HG02870 (cell line): ENCODE measurements around the gene DAG1.
A peak's percentile ranks its signal among the peaks of the same experiment; 100 is the strongest.

Experiments
- ATAC-seq: cut with Tn5 transposase; IDR thresholded peaks from one replicate; pipeline ENCODE4 v1.9.1; 2021; ENCODE audit warnings: mild to moderate bottlenecking, moderate library complexity; ENCODE audit not compliant: unreplicated experiment

The DAG1 gene

GRCh38 chr3:49469936-49470713 is at the start of gene DAG1:
DAG1 (plus strand) TSS chr3:49470267; CDS start chr3:49510535, 40,268 bp downstream.
- peak; percentile 78 for ATAC-seq

GRCh38 chr3:49421890-49422378 is 48.1 kb upstream of the DAG1 start:
- no peak for ATAC-seq

GRCh38 chr3:49422379-49423248 is 47.5 kb upstream of the DAG1 start, which contains the start of gene AMT:
AMT (minus strand) TSS chr3:49422473; CDS start chr3:49422450, 23 bp downstream.
- no peak for ATAC-seq

GRCh38 chr3:49424816-49425215 is 45.3 kb upstream of the DAG1 start:
- no peak for ATAC-seq

GRCh38 chr3:49427586-49427985 is 42.5 kb upstream of the DAG1 start:
- no peak for ATAC-seq

GRCh38 chr3:49428752-49429080 is 41.4 kb upstream of the DAG1 start:
- ATAC-seq = no peak

GRCh38 chr3:49434731-49435130 is 35.3 kb upstream of the DAG1 start:
- ATAC-seq = no peak

GRCh38 chr3:49445391-49445790 is 24.7 kb upstream of the DAG1 start:
- no peak for ATAC-seq

GRCh38 chr3:49453621-49454020 is 16.4 kb upstream of the DAG1 start:
- ATAC-seq = no peak

- ATAC-seq = no peak
These were observed 15.6 kb upstream of the DAG1 start for GRCh38 chr3:49454458-49454857.

- no peak for ATAC-seq
These were observed 15.0 kb upstream of the DAG1 start for GRCh38 chr3:49454898-49455681.

- no peak for ATAC-seq
These were observed 13.6 kb upstream of the DAG1 start for GRCh38 chr3:49456466-49456865.

GRCh38 chr3:49460188-49460890 is 9.7 kb upstream of the DAG1 start:
- no peak for ATAC-seq

- ATAC-seq = no peak
These were observed 9.1 kb upstream of the DAG1 start for GRCh38 chr3:49460956-49461355.

GRCh38 chr3:49461443-49462171 is 8.5 kb upstream of the DAG1 start:
- ATAC-seq = no peak

- no peak for ATAC-seq
These were observed 7.8 kb upstream of the DAG1 start for GRCh38 chr3:49462222-49462621.

GRCh38 chr3:49465270-49466034 is 4.6 kb upstream of the DAG1 start:
- no peak for ATAC-seq

GRCh38 chr3:49466085-49466484 is 4.0 kb upstream of the DAG1 start:
- no peak for ATAC-seq
